GM12874 (cell line): ENCODE data around the gene MUC5B.

Source experiments
- TF ChIP-seq, protein P1 (sequence below): IDR thresholded peaks from 2 replicates; pipeline ENCODE4 v1.5.1; 2011; ENCODE audit warnings: low read depth, mild to moderate bottlenecking, control low read depth, low read length, moderate library complexity; ENCODE audit not compliant: insufficient read depth

Gene MUC5B

DNA sequence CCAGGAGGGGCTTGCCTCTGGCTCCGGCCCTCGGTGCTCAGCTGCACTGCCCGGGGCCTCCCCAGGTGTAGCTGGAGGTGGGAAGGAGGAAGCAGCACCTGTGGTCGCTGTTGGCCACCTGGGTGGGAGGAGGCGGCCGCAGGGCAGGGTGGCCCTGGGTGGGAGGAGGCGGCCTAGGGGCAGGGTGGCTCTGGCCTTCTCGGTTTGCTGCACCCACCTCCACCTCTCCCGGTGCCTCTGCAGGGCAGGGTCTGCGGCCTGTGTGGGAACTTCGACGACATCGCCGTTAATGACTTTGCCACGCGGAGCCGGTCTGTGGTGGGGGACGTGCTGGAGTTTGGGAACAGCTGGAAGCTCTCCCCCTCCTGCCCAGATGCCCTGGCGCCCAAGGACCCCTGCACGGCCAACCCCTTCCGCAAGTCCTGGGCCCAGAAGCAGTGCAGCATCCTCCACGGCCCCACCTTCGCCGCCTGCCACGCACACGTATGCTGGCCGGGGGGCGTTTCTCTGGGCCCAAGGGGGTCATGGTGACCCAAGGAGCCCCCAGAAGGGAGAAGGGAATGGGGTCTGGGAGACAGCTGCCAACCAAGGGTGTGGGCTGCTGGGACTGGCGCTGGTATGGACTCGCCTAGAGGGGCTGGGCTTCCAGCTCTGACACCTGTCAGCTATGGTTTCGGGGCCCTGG is 44.5 kb upstream of the MUC5B start:
- TF ChIP-seq, protein P1, sequence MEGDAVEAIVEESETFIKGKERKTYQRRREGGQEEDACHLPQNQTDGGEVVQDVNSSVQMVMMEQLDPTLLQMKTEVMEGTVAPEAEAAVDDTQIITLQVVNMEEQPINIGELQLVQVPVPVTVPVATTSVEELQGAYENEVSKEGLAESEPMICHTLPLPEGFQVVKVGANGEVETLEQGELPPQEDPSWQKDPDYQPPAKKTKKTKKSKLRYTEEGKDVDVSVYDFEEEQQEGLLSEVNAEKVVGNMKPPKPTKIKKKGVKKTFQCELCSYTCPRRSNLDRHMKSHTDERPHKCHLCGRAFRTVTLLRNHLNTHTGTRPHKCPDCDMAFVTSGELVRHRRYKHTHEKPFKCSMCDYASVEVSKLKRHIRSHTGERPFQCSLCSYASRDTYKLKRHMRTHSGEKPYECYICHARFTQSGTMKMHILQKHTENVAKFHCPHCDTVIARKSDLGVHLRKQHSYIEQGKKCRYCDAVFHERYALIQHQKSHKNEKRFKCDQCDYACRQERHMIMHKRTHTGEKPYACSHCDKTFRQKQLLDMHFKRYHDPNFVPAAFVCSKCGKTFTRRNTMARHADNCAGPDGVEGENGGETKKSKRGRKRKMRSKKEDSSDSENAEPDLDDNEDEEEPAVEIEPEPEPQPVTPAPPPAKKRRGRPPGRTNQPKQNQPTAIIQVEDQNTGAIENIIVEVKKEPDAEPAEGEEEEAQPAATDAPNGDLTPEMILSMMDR: no peak

DNA sequence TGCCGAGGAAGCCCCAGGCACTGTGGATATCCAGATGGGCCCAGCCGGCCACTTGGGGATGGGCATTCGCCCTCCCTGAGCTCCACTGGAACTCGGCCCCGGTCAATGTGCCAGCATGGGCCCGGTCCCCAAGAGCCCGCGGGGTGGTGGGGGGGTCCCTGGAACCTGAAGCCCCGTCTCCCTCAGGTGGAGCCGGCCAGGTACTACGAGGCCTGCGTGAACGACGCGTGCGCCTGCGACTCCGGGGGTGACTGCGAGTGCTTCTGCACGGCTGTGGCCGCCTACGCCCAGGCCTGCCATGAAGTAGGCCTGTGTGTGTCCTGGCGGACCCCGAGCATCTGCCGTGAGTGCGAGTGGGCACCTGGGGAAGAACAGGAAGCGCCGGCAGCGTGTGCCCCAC is 44.0 kb upstream of the MUC5B start:
- TF ChIP-seq, protein P1: no peak

DNA sequence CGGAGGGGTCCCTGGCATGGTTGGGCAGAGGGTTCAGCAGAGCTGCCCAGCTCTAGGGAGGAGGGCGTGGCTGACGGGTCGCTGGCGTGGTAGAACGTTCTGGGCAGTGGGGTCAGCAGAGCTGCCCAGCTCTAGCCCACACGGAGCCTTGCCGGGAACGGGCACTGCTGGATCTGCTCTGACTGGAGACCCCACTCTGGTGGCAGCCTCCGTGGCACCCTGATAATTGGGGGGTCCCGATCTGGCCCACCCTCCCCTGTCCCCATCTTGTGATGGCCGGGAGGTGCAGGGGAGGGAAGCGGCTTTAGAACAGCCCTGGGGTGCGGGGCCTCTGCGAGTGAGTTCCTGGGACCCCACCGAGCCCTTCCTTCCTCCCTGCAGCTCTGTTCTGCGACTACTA is 43.2 kb upstream of the MUC5B start:
- TF ChIP-seq, protein P1: no peak

DNA sequence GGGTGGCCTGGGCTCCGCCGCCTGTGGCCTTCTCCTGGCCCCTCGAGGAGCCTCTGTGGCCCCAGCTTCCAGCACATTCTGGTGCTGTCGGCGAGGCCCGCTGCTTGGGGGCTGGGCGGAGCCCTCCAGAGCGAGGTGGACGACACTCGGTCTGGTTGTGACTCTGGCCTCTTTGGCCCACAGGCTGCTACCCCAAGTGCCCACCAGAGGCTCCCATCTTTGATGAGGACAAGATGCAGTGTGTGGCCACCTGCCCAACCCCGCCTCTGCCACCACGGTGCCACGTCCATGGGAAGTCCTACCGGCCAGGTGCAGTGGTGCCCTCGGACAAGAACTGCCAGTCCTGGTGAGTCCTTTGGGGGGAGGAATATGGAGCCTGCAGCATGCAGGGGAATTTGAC is 42.7 kb upstream of the MUC5B start:
- TF ChIP-seq, protein P1: no peak

DNA sequence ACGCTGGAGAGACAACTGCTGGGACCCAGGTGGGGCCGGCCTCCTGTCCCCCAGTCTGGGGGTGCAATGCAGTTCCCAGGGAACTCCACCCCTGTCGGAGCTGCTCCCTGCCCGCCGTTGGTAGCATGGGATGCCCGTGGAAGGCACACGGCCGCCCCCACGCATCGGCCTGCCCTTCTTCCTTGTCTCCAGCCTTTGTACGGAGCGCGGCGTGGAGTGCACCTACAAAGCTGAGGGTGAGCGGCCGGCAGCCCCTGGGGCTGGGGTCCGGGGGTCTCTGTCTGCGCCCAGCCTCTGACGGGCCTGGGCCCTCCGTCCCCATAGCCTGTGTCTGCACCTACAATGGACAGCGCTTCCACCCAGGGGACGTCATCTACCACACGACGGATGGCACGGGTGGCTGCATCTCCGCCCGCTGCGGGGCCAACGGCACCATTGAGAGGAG is 41.9 kb upstream of the MUC5B start:
- TF ChIP-seq, protein P1: no peak

DNA sequence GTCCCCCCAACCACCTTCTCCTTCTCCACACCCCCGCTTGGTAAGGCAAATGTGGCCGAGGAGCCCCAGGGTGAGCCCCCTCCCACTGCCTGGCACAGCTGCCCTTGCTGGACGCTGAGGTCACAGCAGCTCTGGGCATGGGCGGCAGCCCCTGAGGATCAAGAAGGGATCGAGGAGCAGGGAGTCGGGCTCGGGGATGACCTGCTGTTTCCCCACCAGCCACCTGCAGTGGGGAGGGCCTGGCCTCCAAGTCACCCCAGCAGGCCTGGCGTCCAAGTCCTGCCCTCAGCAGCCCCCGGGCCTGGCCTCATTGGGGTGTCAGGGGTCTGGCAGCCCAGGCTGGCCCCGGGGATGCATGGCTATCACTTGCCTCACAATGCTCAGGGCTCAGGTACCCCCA is 41.4 kb upstream of the MUC5B start:
- TF ChIP-seq, protein P1: no peak

DNA sequence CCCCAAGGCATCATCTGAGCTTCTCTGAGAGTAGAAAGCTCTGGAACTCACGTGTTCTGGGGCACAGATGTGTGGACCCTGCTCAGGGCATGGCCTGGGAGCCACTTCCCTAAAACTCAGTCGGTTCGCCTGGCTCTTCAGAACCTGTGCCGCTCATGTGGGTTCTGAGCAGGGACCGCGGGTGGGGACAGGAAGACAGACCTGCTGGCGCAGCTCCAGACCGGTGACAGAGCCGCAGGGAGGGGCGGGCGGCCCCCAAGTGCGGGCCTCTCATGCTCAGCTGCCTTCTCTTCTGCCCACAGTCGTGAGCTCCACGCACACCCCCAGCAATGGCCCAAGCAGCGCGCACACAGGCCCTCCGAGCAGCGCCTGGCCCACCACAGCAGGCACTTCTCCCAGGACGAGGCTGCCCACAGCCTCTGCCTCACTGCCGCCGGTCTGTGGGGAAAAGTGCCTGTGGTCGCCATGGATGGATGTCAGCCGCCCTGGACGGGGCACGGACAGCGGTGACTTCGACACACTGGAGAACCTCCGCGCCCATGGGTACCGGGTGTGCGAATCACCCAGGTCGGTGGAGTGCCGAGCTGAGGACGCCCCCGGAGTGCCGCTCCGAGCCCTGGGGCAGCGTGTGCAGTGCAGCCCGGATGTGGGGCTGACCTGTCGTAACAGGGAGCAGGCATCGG is 40.9 kb upstream of the MUC5B start:
- TF ChIP-seq, protein P1: no peak
